ENCODE measurements around the gene NUP35. TPM values are rescaled to one million over a fixed set of nuclear protein-coding genes. Genes with fewer than 3 reads are reported as not detected.
A peak's percentile ranks its signal among the peaks of the same experiment; 100 is the strongest.

The NUP35 gene, protein sequence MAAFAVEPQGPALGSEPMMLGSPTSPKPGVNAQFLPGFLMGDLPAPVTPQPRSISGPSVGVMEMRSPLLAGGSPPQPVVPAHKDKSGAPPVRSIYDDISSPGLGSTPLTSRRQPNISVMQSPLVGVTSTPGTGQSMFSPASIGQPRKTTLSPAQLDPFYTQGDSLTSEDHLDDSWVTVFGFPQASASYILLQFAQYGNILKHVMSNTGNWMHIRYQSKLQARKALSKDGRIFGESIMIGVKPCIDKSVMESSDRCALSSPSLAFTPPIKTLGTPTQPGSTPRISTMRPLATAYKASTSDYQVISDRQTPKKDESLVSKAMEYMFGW
- 57.4 and 62.4 TPM in 2 replicates for total RNA-seq (2014; rRNA removed; shearing (Covaris generic))
- polyA plus RNA-seq (2016; fragmentation: Nextera tagmentation; extraction: Ambion mirVana): 49.9 and 65.3 TPM in 2 replicates
- long read RNA-seq, transcript NUP35-201 (9 exons, 1,633 nt): major isoform, 45 of 53 reads
- long read RNA-seq, partial matches to known transcripts: 6 of 53 reads
- long read RNA-seq, other reads (novel, unspliced or antisense): 2 of 53 reads

DNA sequence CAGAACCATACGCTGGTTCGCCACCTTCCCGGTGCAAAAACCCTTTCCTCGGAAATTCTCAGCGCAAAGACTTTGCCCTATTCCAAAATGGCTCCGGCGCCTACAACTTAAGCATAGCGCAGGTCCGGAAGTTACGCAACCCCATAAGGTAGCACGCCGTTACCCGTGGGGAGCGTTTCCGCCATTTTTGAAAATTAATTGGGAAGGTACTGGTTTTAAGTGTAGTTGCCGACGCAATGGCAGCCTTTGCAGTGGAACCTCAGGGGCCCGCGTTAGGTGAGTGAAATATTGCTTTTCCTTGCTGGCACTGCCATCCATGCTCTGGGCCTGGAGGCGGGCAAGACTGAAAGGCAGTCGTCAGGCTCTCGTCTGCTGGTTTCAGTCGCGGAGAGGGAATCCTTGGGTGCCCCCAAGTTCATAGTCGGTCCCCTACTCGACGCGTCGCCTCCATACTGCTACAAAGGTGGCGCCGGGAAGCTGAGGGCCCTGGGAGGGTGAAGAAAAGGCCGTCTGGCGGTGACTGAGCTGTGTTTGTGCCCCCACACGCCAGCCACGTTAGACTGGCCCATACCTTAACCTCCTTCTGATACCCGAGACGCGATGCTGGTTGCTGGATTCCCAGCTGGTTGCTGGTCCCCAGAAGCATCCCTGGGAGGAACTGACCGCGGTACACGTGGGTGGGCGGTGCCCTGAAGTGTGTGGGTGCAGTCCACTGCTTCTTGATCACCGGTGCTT lies at the start of gene NUP35:
NUP35 (plus strand) TSS at position 222 of the 735 bp plus-strand sequence; CDS start at position 237, 15 bp downstream.
- Histone ChIP-seq H3K4me3 (peak within 1 kb of the TSS; percentile 81), H3K79me2 (replicated peaks; ENCODE audit: insufficient read depth) (peaks cover 48% of the 10 kb centered on the region), H3K27ac (ENCODE audit: low read depth) (peak within 1 kb of the TSS; percentile 94), H3K4me2 (peak within 1 kb of the TSS; percentile 84), H3K27me3 (ENCODE audit: insufficient read depth) (no peaks in the 10 kb centered on the region), H3F3A (replicated peaks; ENCODE audit: low read depth) (no peaks in the 10 kb centered on the region), H4K20me1 (replicated peaks; ENCODE audit: insufficient read depth) (peaks cover 28% of the 10 kb centered on the region), H3K9me2 (ENCODE audit: insufficient read depth) (no peaks in the 10 kb centered on the region), H3K4me1 (ENCODE audit: insufficient read depth) (peaks cover 20% of the 10 kb centered on the region), H2AFZ (peak within 1 kb of the TSS; percentile 24), H3K36me3 (ENCODE audit: insufficient read depth) (peaks cover 7% of the 10 kb centered on the region; the same call in 1 of the 2 replicates)
- H3K36me3 Mint-ChIP-seq (ENCODE audit: low read depth): peaks cover 12% of the 10 kb centered on the region
- H3K27me3 Mint-ChIP-seq (ENCODE audit: insufficient read depth, low read depth, poor library complexity): peaks cover 9% of the 10 kb centered on the region
- DNase-seq (ENCODE audit: low spot score): peak; percentile 98
- H3K9me3 Mint-ChIP-seq: no peaks in the 10 kb centered on the region
- peak within 1 kb of the TSS; percentile 100 for H3K27ac Mint-ChIP-seq
- H3K4me1 Mint-ChIP-seq: peaks cover 17% of the 10 kb centered on the region
- peak within 1 kb of the TSS; percentile 99 for H3K4me3 Mint-ChIP-seq
- ATAC-seq: peak; percentile 92
- TF ChIP-seq REST (IDR thresholded peaks at IDR 0.05; ENCODE audit: unreplicated experiment): peak; percentile 30
- TF ChIP-seq NANOG (IDR thresholded peaks at IDR 0.05; ENCODE audit: borderline replicate concordance): no peak
- TF ChIP-seq, protein P1, sequence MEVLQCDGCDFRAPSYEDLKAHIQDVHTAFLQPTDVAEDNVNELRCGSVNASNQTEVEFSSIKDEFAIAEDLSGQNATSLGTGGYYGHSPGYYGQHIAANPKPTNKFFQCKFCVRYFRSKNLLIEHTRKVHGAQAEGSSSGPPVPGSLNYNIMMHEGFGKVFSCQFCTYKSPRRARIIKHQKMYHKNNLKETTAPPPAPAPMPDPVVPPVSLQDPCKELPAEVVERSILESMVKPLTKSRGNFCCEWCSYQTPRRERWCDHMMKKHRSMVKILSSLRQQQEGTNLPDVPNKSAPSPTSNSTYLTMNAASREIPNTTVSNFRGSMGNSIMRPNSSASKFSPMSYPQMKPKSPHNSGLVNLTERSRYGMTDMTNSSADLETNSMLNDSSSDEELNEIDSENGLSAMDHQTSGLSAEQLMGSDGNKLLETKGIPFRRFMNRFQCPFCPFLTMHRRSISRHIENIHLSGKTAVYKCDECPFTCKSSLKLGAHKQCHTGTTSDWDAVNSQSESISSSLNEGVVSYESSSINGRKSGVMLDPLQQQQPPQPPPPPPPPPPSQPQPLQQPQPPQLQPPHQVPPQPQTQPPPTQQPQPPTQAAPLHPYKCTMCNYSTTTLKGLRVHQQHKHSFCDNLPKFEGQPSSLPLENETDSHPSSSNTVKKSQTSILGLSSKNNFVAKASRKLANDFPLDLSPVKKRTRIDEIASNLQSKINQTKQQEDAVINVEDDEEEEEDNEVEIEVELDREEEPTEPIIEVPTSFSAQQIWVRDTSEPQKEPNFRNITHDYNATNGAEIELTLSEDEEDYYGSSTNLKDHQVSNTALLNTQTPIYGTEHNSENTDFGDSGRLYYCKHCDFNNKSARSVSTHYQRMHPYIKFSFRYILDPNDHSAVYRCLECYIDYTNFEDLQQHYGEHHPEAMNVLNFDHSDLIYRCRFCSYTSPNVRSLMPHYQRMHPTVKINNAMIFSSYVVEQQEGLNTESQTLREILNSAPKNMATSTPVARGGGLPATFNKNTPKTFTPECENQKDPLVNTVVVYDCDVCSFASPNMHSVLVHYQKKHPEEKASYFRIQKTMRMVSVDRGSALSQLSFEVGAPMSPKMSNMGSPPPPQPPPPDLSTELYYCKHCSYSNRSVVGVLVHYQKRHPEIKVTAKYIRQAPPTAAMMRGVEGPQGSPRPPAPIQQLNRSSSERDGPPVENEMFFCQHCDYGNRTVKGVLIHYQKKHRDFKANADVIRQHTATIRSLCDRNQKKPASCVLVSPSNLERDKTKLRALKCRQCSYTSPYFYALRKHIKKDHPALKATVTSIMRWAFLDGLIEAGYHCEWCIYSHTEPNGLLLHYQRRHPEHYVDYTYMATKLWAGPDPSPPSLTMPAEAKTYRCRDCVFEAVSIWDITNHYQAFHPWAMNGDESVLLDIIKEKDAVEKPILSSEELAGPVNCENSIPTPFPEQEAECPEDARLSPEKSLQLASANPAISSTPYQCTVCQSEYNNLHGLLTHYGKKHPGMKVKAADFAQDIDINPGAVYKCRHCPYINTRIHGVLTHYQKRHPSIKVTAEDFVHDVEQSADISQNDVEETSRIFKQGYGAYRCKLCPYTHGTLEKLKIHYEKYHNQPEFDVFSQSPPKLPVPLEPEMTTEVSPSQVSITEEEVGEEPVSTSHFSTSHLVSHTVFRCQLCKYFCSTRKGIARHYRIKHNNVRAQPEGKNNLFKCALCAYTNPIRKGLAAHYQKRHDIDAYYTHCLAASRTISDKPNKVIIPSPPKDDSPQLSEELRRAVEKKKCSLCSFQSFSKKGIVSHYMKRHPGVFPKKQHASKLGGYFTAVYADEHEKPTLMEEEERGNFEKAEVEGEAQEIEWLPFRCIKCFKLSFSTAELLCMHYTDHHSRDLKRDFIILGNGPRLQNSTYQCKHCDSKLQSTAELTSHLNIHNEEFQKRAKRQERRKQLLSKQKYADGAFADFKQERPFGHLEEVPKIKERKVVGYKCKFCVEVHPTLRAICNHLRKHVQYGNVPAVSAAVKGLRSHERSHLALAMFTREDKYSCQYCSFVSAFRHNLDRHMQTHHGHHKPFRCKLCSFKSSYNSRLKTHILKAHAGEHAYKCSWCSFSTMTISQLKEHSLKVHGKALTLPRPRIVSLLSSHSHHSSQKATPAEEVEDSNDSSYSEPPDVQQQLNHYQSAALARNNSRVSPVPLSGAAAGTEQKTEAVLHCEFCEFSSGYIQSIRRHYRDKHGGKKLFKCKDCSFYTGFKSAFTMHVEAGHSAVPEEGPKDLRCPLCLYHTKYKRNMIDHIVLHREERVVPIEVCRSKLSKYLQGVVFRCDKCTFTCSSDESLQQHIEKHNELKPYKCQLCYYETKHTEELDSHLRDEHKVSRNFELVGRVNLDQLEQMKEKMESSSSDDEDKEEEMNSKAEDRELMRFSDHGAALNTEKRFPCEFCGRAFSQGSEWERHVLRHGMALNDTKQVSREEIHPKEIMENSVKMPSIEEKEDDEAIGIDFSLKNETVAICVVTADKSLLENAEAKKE (CRISPR knock-in tag; IDR thresholded peaks at IDR 0.05): no peak
- no peak for TF ChIP-seq STAT1 (IDR thresholded peaks at IDR 0.05; ENCODE audit: unreplicated experiment)
- peak; percentile 88 for TF ChIP-seq CREB1 (CRISPR knock-in tag; IDR thresholded peaks at IDR 0.05; ENCODE audit: low read depth)
- no peak for TF ChIP-seq CTCF (conservative IDR thresholded peaks at IDR 0.05; ENCODE audit: low read depth in 2 of 2)
- TF ChIP-seq ZNF331 (CRISPR knock-in tag; IDR thresholded peaks at IDR 0.05; ENCODE audit: low read depth): no peak
- TF ChIP-seq POLR2AphosphoS5 (IDR thresholded peaks at IDR 0.05; ENCODE audit: low read depth): peak; percentile 72; the same call in 1 of the 2 replicates
- 0 out of 2 replicates have a peak, but pooled peaks have one; percentile 62 for TF ChIP-seq ZNF114 (CRISPR knock-in tag; IDR thresholded peaks at IDR 0.05)
- no peak for TF ChIP-seq EZH2phosphoT487 (IDR thresholded peaks at IDR 0.05; ENCODE audit: unreplicated experiment)
- no peak for TF ChIP-seq JUNB (IDR thresholded peaks at IDR 0.05; ENCODE audit: unreplicated experiment)
- TF ChIP-seq, protein P2, sequence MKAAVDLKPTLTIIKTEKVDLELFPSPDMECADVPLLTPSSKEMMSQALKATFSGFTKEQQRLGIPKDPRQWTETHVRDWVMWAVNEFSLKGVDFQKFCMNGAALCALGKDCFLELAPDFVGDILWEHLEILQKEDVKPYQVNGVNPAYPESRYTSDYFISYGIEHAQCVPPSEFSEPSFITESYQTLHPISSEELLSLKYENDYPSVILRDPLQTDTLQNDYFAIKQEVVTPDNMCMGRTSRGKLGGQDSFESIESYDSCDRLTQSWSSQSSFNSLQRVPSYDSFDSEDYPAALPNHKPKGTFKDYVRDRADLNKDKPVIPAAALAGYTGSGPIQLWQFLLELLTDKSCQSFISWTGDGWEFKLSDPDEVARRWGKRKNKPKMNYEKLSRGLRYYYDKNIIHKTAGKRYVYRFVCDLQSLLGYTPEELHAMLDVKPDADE (IDR thresholded peaks at IDR 0.05): peak; percentile 93

All from GM23338 (cell line).